Caco-2 (cell line): Measurements from ENCODE around the gene ERCC8. TPM values are rescaled to one million over a fixed set of nuclear protein-coding genes. Genes with fewer than 3 reads are reported as not detected.

Experiments
- BruUV-seq: library from RNA; stranded (reverse); fragments of 400-500 nt; replicated peaks from 2 replicates; lab custom pipeline; 2021; lab: Mats Ljungman, UMichigan
- CTCF ChIA-PET: fragments of 300-600 bp; sonication (Branson Sonifier 250); formaldehyde crosslinking; loops from one replicate; lab custom pipeline; 2022; ENCODE audit warnings: antibody characterized with exemption; lab: Charles Lee
- POLR2A ChIA-PET: fragments of 300-600 bp; sonication (Branson Sonifier 250); formaldehyde crosslinking; loops from one replicate; lab custom pipeline; 2022; ENCODE audit warnings: antibody characterized with exemption; lab: Charles Lee
- DNase-seq, 2 experiments: peaks; one replicate each; pipeline versions ENCODE4 v3.0.0 to v3.0.0-alpha.2; 2020 to 2022
- H3K27me3 ChIP-seq: replicated peaks from 2 replicates; pipeline ENCODE4 v1.6.0; 2011; ENCODE audit warnings: low read length; ENCODE audit not compliant: control insufficient read depth, insufficient read depth
- H3K36me3 ChIP-seq: 2 replicates; pipeline ENCODE4 v1.5.1; 2011; ENCODE audit warnings: low read length; ENCODE audit not compliant: control insufficient read depth, insufficient read depth
- H3K4me1 ChIP-seq: fragments of 250-450 bp; sonication (Bioruptor Pico); 2 replicates; pipeline ENCODE4 v1.5.1; 2020; ENCODE audit warnings: mild to moderate bottlenecking
- H3K4me3 ChIP-seq: 2 replicates; pipeline ENCODE4 v1.5.1; 2011; ENCODE audit warnings: low read depth, mild to moderate bottlenecking, control low read depth, low read length
- H3K9me3 ChIP-seq: fragments of 250-450 bp; sonication (Bioruptor Pico); 2 replicates; pipeline ENCODE4 v1.5.1; 2020; ENCODE audit warnings: mild to moderate bottlenecking, moderate library complexity
- H3K27ac Mint-ChIP-seq: one replicate; pipeline ENCODE4 v1.8.0; 2022; ENCODE audit warnings: mixed read lengths; ENCODE audit not compliant: unreplicated experiment
- H3K27me3 Mint-ChIP-seq: one replicate; pipeline ENCODE4 v1.8.0; 2022; ENCODE audit warnings: mixed read lengths; ENCODE audit not compliant: insufficient read depth, unreplicated experiment
- H3K36me3 Mint-ChIP-seq: one replicate; pipeline ENCODE4 v1.8.0; 2022; ENCODE audit warnings: mild to moderate bottlenecking, mixed read lengths; ENCODE audit not compliant: insufficient read depth, unreplicated experiment
- H3K4me1 Mint-ChIP-seq: one replicate; pipeline ENCODE4 v1.8.0; 2022; ENCODE audit warnings: low read depth, mixed read lengths; ENCODE audit not compliant: unreplicated experiment
- H3K4me3 Mint-ChIP-seq: one replicate; pipeline ENCODE4 v1.8.0; 2022; ENCODE audit warnings: mild to moderate bottlenecking, moderate library complexity, mixed read lengths; ENCODE audit not compliant: unreplicated experiment
- H3K9me3 Mint-ChIP-seq: one replicate; pipeline ENCODE4 v1.8.0; 2022; ENCODE audit warnings: mixed read lengths; ENCODE audit not compliant: unreplicated experiment
- CTCF ChIP-seq, 2 experiments: fragments of 200-600 bp in 1 of 2; IDR thresholded peaks; 1 replicate in 1 of 2; 2 replicates in 1 of 2; pipeline versions ENCODE4 v1.5.1 to v1.8.0; 2011 to 2022; ENCODE audit warnings: antibody characterized with exemption in 1 of 2, control low read depth in 1 of 2, inconsistent platforms in 1 of 2, low read depth in 1 of 2, low read length in 1 of 2, mild to moderate bottlenecking in 1 of 2, moderate library complexity in 1 of 2; ENCODE audit not compliant: insufficient read depth in 1 of 2, severe bottlenecking in 1 of 2, unreplicated experiment in 1 of 2
- intact Hi-C: fragments of 100-400 bp; cut with micrococcal nuclease; formaldehyde crosslinking; loops from one replicate; pipeline ENCODE4 v1.10.0; 2022; ENCODE audit not compliant: unreplicated experiment
- total RNA-seq: library from RNA; stranded (reverse); gene quantifications from 2 replicates; pipeline ENCODE4 v1.2.3, GENCODE V29; 2022

The ERCC8 gene
- total RNA-seq, 1 experiment from 2014 or later = 19.8 TPM

DNA sequence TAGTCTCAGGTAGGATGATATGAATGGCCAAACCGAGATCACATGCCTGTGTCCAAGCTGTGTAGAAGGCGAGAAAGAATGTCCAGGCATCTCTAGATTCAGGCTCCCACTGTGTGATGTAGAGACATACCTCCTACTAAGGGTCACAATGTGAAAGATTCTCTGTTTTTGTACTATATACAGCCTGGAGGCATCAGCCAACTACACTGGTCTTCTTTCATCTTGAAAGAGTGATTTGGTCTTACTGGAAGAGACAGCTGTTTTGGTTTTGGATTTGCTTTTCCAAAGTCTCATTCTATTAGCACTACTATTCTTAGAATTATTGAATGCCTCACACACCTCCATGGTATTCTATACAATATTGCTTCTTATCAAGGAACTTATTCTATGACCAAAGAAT, 26.4 kb downstream of the ERCC8 start:
- no peak for TF ChIP-seq CTCF (IDR thresholded peaks at IDR 0.05; ENCODE audit: insufficient read depth in 1 of 2, low read depth in 1 of 2, low read length in 1 of 2, severe bottlenecking in 1 of 2, unreplicated experiment in 1 of 2)
- Mint-ChIP-seq H3K4me3 (no peak overlapping the region), H3K27ac (no peak overlapping the region), H3K36me3 (peaks cover 11% of the 10 kb centered on the region), H3K9me3 (peaks cover 5% of the 10 kb centered on the region), H3K4me1 (no peaks in the 10 kb centered on the region), H3K27me3 (no peaks in the 10 kb centered on the region)
- intact Hi-C loops = no loop called here
- no peaks in the 10 kb centered on the region for H3K27me3 ChIP-seq
- no TSS peak for BruUV-seq
- no peaks in the 10 kb centered on the region for H3K9me3 ChIP-seq
- no peak for DNase-seq
- H3K36me3 ChIP-seq = peaks cover 1% of the 10 kb centered on the region; the same call in 1 of the 2 replicates
- H3K4me3 ChIP-seq = no peak overlapping the region
- ChIA-PET POLR2A (no interaction called here), CTCF (no interaction called here)
- no peaks in the 10 kb centered on the region for H3K4me1 ChIP-seq

GRCh38 chr5:60916646-60917045, 28.2 kb downstream of the ERCC8 start:
- H3K27me3 Mint-ChIP-seq = no peaks in the 10 kb centered on the region
- no peak for TF ChIP-seq CTCF (IDR thresholded peaks at IDR 0.05; ENCODE audit: insufficient read depth in 1 of 2, low read depth in 1 of 2, low read length in 1 of 2, severe bottlenecking in 1 of 2, unreplicated experiment in 1 of 2)

GRCh38 chr5:60903356-60903755, 41.5 kb downstream of the ERCC8 start:
- peaks cover 5% of the 10 kb centered on the region for H3K36me3 Mint-ChIP-seq
- H3K4me3 Mint-ChIP-seq = no peak overlapping the region
- Histone ChIP-seq H3K36me3 (no peaks in the 10 kb centered on the region), H3K4me3 (no peak overlapping the region), H3K9me3 (no peaks in the 10 kb centered on the region), H3K27me3 (no peaks in the 10 kb centered on the region), H3K4me1 (no peaks in the 10 kb centered on the region)
- ChIA-PET POLR2A (no interaction called here), CTCF (no interaction called here)
- no peaks in the 10 kb centered on the region for H3K9me3 Mint-ChIP-seq
- intact Hi-C loops = no loop called here
- H3K4me1 Mint-ChIP-seq = no peaks in the 10 kb centered on the region
- BruUV-seq = no TSS peak
- no peak overlapping the region for H3K27ac Mint-ChIP-seq
- DNase-seq = no peak
- TF ChIP-seq CTCF (IDR thresholded peaks at IDR 0.05; ENCODE audit: insufficient read depth in 1 of 2, low read depth in 1 of 2, low read length in 1 of 2, severe bottlenecking in 1 of 2, unreplicated experiment in 1 of 2) = no peak
- H3K27me3 Mint-ChIP-seq = no peaks in the 10 kb centered on the region

More at GRCh38 chr5:60916646-60917045, 28.2 kb downstream of the ERCC8 start:
- BruUV-seq = no TSS peak
- CTCF ChIA-PET = no interaction called here
- Histone ChIP-seq H3K4me1 (no peaks in the 10 kb centered on the region), H3K36me3 (peaks cover 1% of the 10 kb centered on the region; the same call in 1 of the 2 replicates), H3K4me3 (no peak overlapping the region), H3K9me3 (no peaks in the 10 kb centered on the region), H3K27me3 (no peaks in the 10 kb centered on the region)
- Mint-ChIP-seq H3K9me3 (peaks cover 10% of the 10 kb centered on the region), H3K4me1 (no peaks in the 10 kb centered on the region), H3K36me3 (peaks cover 12% of the 10 kb centered on the region), H3K27ac (no peak overlapping the region), H3K4me3 (no peak overlapping the region)
- intact Hi-C loops = no loop called here
- POLR2A ChIA-PET = no interaction called here
- DNase-seq = no peak
